Erythroblast (primary cell): Measurements from ENCODE around the gene WDR48.

Experiments used
- GATA1 ChIP-seq: IDR thresholded peaks from 2 replicates; pipeline ENCODE4 v1.6.1; 2011; ENCODE audit warnings: low read depth, mild to moderate bottlenecking, control low read depth, low read length, moderate library complexity
- POLR2A ChIP-seq: IDR thresholded peaks from 2 replicates; pipeline ENCODE4 v1.6.1; 2011; ENCODE audit warnings: mild to moderate bottlenecking, low read length

DNA sequence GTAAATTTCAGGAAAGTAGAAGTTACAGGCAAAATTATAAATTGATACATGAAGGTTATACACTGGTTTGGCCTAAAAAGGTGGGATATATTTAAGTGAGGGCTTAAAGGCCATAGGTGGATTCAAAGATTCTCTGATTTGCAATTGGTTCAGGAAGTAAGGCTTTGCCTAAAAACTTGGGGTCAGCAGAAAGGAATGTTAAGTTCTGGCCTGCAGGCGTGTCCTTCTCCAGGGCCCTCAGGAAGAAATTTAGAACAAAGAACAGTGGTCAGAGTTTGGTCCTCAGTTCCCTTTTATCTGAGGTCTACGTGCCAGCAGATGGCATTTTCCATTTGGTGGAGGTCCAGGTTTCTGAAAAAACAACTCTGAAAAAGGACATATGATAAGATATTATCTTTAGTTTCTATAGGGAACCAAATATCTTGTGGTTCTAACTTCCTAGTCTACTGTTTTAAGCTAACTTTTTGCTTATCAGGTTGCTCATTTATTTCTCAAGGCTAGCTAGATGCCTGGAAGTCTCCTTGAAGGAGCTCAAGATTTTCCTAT lies 40.6 kb upstream of the WDR48 start:
- TF ChIP-seq POLR2A (no peak), GATA1 (no peak)
